ENCODE results near the gene XKR8.

Gene XKR8

DNA sequence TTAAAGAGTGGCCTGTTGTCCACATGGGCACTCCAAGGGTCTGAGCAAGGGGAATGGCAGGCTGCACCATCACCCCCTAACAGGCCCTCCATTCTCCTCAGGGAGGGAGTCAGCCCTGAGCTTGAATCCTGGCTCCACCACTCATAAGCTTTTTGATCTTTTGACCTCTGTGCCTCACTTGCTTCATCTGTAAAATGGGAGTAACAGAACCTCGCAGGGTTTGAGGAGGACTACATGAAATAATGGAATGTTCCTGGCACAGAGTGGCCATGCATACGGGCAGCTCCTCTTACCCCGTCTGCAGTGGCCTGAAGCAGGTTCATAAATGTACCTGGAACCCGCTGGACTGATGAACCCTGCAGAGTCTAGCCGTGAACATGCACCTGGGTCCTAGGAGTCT is 2.1 kb upstream of the XKR8 start:
- Histone ChIP-seq H3K9me3 (ENCODE audit: severe bottlenecking) (no peaks in the 10 kb centered on the region), H3K27me3 (ENCODE audit: insufficient read depth, low read depth, severe bottlenecking) (no peaks in the 10 kb centered on the region), H3K36me3 (no peaks in the 10 kb centered on the region), H3K27ac (no peak overlapping the region), H3K4me3 (ENCODE audit: low read depth, low read length) (no peak overlapping the region)
- DNase-seq: no peak
- TF ChIP-seq, protein P1, sequence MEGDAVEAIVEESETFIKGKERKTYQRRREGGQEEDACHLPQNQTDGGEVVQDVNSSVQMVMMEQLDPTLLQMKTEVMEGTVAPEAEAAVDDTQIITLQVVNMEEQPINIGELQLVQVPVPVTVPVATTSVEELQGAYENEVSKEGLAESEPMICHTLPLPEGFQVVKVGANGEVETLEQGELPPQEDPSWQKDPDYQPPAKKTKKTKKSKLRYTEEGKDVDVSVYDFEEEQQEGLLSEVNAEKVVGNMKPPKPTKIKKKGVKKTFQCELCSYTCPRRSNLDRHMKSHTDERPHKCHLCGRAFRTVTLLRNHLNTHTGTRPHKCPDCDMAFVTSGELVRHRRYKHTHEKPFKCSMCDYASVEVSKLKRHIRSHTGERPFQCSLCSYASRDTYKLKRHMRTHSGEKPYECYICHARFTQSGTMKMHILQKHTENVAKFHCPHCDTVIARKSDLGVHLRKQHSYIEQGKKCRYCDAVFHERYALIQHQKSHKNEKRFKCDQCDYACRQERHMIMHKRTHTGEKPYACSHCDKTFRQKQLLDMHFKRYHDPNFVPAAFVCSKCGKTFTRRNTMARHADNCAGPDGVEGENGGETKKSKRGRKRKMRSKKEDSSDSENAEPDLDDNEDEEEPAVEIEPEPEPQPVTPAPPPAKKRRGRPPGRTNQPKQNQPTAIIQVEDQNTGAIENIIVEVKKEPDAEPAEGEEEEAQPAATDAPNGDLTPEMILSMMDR (IDR thresholded peaks at IDR 0.05; ENCODE audit: low read depth, low read length): no peak

DNA sequence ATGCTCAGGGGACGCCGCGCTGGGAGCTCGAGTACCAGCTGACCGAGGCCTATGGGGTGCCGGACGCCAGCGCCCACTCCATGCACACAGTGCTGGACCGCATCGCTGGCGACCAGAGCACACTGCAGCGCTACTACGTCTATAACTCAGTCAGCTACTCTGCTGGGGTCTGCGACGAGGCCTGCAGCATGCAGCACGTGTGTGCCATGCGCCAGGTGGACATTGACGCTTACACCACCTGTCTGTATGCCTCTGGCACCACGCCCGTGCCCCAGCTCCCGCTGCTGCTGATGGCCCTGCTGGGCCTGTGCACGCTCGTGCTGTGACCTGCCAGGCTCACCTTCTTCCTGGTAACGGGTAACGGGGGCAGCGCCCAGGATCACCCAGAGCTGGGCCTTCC is 1.3 kb upstream of the XKR8 start:
- Histone ChIP-seq H3K36me3 (no peaks in the 10 kb centered on the region), H3K4me3 (ENCODE audit: low read depth, low read length) (no peak overlapping the region), H3K27ac (no peak overlapping the region), H3K27me3 (ENCODE audit: insufficient read depth, low read depth, severe bottlenecking) (no peaks in the 10 kb centered on the region), H3K9me3 (ENCODE audit: severe bottlenecking) (no peaks in the 10 kb centered on the region)
- DNase-seq: no peak
- TF ChIP-seq, protein P1 (IDR thresholded peaks at IDR 0.05; ENCODE audit: low read depth, low read length): no peak

DNA sequence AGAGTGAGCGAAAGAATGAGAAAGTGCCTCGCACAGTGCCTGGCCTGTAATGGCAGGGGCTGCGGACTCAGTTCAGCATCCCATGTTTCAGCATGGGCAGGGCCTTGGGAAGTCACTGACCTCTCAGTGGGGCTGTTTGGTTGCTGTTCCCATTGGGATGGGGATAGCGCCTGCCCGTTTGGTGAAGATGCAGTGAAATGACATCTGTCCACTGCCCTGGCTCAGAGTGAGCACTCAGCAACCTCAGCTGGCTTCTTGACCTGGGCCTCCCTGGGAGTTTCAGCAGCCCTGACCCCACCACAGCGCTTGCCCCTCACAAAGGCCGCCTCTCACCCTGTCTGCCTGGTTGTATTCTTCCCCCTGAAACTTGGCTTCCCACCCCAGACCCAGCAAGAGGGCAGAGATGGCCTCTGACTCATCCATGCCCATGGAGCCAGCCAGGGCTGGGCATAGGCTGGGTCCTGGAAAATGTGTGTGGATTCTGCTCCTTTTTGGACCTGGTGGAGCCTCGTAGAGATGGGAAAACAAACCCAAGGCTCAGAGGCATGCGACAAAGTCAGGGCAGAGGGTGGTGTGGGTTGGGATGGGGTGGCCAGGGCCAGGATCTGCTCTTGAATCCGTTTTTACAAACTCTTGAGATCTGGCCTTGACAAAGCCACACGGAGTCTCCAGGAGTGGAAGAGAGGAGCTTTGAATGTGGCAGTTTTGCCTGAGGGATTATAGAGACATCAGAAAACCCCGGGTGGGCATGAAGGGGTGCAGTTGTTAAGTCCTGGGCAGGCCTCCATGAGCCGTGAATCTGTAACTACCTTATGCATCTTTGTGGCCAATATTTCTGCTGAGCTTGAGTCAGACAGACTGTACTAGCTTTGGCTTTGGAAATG is 1.2 kb downstream of the XKR8 start:
- Histone ChIP-seq H3K27me3 (ENCODE audit: insufficient read depth, low read depth, severe bottlenecking) (no peaks in the 10 kb centered on the region), H3K9me3 (ENCODE audit: severe bottlenecking) (no peaks in the 10 kb centered on the region), H3K4me3 (ENCODE audit: low read depth, low read length) (no peak overlapping the region), H3K36me3 (no peaks in the 10 kb centered on the region), H3K27ac (no peak overlapping the region)
- TF ChIP-seq, protein P1 (IDR thresholded peaks at IDR 0.05; ENCODE audit: low read depth, low read length): no peak
- DNase-seq: no peak

DNA sequence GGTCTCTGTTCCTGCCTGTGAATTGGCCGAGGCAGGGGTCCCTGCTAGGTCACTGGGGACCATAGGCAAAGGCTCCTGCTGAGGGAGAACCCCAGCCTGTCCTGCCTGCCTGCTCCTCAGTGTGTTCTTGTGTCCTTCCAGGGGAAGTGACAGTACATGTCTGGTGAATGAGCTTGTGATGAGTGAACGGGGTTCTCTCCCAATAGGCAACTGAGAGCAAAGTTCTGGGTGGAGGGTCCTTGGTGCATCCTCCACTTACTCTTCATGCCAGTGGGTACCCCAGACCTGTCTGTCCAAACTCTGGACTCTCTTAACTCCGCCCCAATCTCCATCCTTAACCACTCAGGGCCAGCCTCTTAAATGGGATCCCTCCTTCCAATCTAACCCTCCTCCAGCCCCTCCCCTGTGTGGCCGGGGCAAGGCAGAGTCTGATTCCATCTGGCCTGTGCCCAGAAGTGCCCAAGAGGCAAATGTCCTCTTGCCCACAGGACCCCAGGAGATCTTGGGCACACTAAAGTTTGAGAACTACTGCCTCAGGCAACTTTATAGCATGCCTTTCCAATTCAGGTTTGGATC is 2.0 kb downstream of the XKR8 start:
- H3K27ac ChIP-seq: no peak overlapping the region
- DNase-seq: no peak
- no peaks in the 10 kb centered on the region for H3K27me3 ChIP-seq (ENCODE audit: insufficient read depth, low read depth, severe bottlenecking)
- no peak overlapping the region for H3K4me3 ChIP-seq (ENCODE audit: low read depth, low read length)
- no peaks in the 10 kb centered on the region for H3K9me3 ChIP-seq (ENCODE audit: severe bottlenecking)
- no peaks in the 10 kb centered on the region for H3K36me3 ChIP-seq
- TF ChIP-seq, protein P1 (IDR thresholded peaks at IDR 0.05; ENCODE audit: low read depth, low read length): no peak

DNA sequence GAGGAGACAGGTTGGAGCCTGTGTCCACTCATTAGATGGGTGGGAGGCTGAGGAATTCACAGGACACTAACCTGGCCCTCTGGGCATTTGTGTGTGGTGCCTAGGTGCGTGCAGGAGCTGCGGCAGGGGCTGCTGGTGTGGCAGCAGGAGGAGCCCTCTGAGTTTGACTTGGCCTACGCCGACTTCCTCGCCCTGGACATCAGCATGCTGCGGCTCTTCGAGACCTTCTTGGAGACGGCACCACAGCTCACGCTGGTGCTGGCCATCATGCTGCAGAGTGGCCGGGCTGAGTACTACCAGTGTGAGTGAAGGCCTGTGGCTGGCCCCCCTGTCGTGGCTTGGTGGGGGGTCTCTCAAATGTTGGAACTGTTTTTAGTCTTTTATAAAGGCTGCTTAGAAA is 3.6 kb downstream of the XKR8 start:
- Histone ChIP-seq H3K36me3 (no peaks in the 10 kb centered on the region), H3K27me3 (ENCODE audit: insufficient read depth, low read depth, severe bottlenecking) (no peaks in the 10 kb centered on the region), H3K9me3 (ENCODE audit: severe bottlenecking) (no peaks in the 10 kb centered on the region), H3K27ac (no peak overlapping the region), H3K4me3 (ENCODE audit: low read depth, low read length) (no peak overlapping the region)
- no peak for DNase-seq
- TF ChIP-seq, protein P1 (IDR thresholded peaks at IDR 0.05; ENCODE audit: low read depth, low read length): no peak
